SU-DHL-6 (cell line): ENCODE results near the gene ATP13A4.

Experiments
- H2AFZ ChIP-seq: fragments of 200-600 bp; sonication (generic); 2 replicates; pipeline ENCODE4 v1.6.1; 2014; ENCODE audit warnings: low read depth, mild to moderate bottlenecking, moderate library complexity, mixed read lengths, antibody characterized with exemption, low read length; ENCODE audit not compliant: severe bottlenecking
- H3F3A ChIP-seq: fragments of 200-600 bp; shearing (Covaris generic); 2 replicates; pipeline ENCODE4 v1.6.0; 2016; ENCODE audit warnings: antibody characterized with exemption, mild to moderate bottlenecking; ENCODE audit not compliant: insufficient read depth
- H3K27ac ChIP-seq: fragments of 200-600 bp; sonication (generic); 2 replicates; pipeline ENCODE4 v1.5.1; 2016; ENCODE audit warnings: low read depth, mild to moderate bottlenecking, low read length, moderate library complexity, mixed read lengths
- H3K27me3 ChIP-seq: fragments of 200-600 bp; sonication (generic), shearing (Covaris generic); 2 replicates; pipeline ENCODE4 v1.6.0; 2014; ENCODE audit warnings: mild to moderate bottlenecking, low read length
- H3K36me3 ChIP-seq: fragments of 200-600 bp; sonication (generic); 2 replicates; pipeline ENCODE4 v1.6.1; 2014; ENCODE audit warnings: mild to moderate bottlenecking, low read length, mixed read lengths
- H3K4me2 ChIP-seq: fragments of 300-600, 200-600 bp; shearing (Covaris generic), sonication (generic); 2 replicates; pipeline ENCODE4 v1.6.0; 2014; ENCODE audit warnings: low read length, low read depth, mild to moderate bottlenecking; ENCODE audit not compliant: poor library complexity, severe bottlenecking
- H3K4me3 ChIP-seq: fragments of 200-600 bp; sonication (generic); 2 replicates; pipeline ENCODE4 v1.5.1; 2014; ENCODE audit warnings: antibody characterized with exemption, low read length, mild to moderate bottlenecking, mixed read lengths; ENCODE audit not compliant: insufficient read depth, poor library complexity, severe bottlenecking
- H3K79me2 ChIP-seq: fragments of 200-600 bp; sonication (generic); 2 replicates; pipeline ENCODE4 v1.6.1; 2014; ENCODE audit warnings: mild to moderate bottlenecking, low read length, moderate library complexity; ENCODE audit not compliant: insufficient read depth
- H3K9ac ChIP-seq: fragments of 200-600 bp; sonication (generic); 2 replicates; pipeline ENCODE4 v1.7.0; 2014; ENCODE audit warnings: mild to moderate bottlenecking, low read length
- H3K9me2 ChIP-seq: fragments of 200-600 bp; sonication (generic); replicated peaks from 2 replicates; pipeline ENCODE4 v1.6.1; 2014; ENCODE audit warnings: low read length; ENCODE audit not compliant: insufficient read depth
- H3K9me3 ChIP-seq: fragments of 200-600 bp; sonication (generic); 2 replicates; pipeline ENCODE4 v1.6.1; 2014; ENCODE audit warnings: low read length, mixed read lengths; ENCODE audit not compliant: insufficient read depth
- H4K20me1 ChIP-seq: fragments of 200-600 bp; sonication (generic); 2 replicates; pipeline ENCODE4 v1.6.1; 2014; ENCODE audit warnings: low read depth, mild to moderate bottlenecking, antibody characterized with exemption, low read length, moderate library complexity, mixed read lengths
- CTCF ChIP-seq: fragments of 200-600 bp; sonication (generic); IDR thresholded peaks from one replicate; pipeline ENCODE4 v1.5.1; 2017; ENCODE audit warnings: antibody characterized with exemption, mild to moderate bottlenecking, low read length, moderate library complexity; ENCODE audit not compliant: insufficient read depth, poor library complexity, severe bottlenecking
- EZH2phosphoT487 ChIP-seq: fragments of 200-600 bp; sonication (generic), shearing (Covaris generic); conservative IDR thresholded peaks from 2 replicates; pipeline ENCODE4 v1.6.1; 2018; ENCODE audit warnings: mild to moderate bottlenecking, antibody characterized with exemption, low read length, moderate library complexity, mixed read lengths

ATP13A4 gene

GRCh38 chr3:193418576-193419373, 135.9 kb downstream of the ATP13A4 start:
- Histone ChIP-seq H3K9me2 (no peaks in the 10 kb centered on the region), H2AFZ (no peak overlapping the region), H3K4me3 (no peak overlapping the region), H3K27ac (no peak overlapping the region), H3K79me2 (no peaks in the 10 kb centered on the region), H3K4me2 (no peak overlapping the region), H3F3A (no peaks in the 10 kb centered on the region), H3K36me3 (no peaks in the 10 kb centered on the region), H3K9ac (no peak overlapping the region), H4K20me1 (no peaks in the 10 kb centered on the region), H3K9me3 (no peaks in the 10 kb centered on the region), H3K27me3 (no peaks in the 10 kb centered on the region)
- no peak for TF ChIP-seq CTCF
- TF ChIP-seq EZH2phosphoT487, result no peak

DNA sequence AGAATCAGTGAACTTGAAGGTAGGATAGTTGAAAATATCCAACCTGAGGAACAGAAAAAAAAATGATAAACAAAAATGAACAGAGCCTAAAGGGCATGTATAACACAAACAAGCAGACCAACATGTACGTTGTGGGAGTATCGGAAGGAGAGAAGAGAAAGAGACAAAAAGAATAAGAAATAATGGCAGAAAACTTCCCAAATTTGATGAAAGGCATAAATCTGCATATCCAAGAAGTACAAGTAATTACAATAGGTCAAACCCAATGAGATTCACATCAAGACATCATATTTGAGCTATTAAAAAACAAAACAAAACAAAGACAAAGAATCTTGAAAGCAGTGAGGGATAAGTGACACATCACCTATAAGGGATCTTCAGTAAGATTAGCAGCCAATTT, 138.1 kb downstream of the ATP13A4 start:
- TF ChIP-seq EZH2phosphoT487 (no peak), CTCF (no peak)
- no peak overlapping the region for H2AFZ ChIP-seq
- H3K4me3 ChIP-seq, result no peak overlapping the region
- no peak overlapping the region for H3K27ac ChIP-seq
- H3K9ac ChIP-seq, result no peak overlapping the region
- H4K20me1 ChIP-seq, result no peaks in the 10 kb centered on the region
- no peaks in the 10 kb centered on the region for H3K9me3 ChIP-seq
- H3K79me2 ChIP-seq, result no peaks in the 10 kb centered on the region
- no peaks in the 10 kb centered on the region for H3K9me2 ChIP-seq
- no peaks in the 10 kb centered on the region for H3F3A ChIP-seq
- H3K4me2 ChIP-seq, result no peak overlapping the region
- H3K27me3 ChIP-seq, result no peaks in the 10 kb centered on the region
- H3K36me3 ChIP-seq, result no peaks in the 10 kb centered on the region

GRCh38 chr3:193407688-193408087, 147.0 kb downstream of the ATP13A4 start:
- Histone ChIP-seq H4K20me1 (no peaks in the 10 kb centered on the region), H3K27ac (no peak overlapping the region), H3K9me2 (no peaks in the 10 kb centered on the region), H3K9me3 (no peaks in the 10 kb centered on the region), H3K4me2 (no peak overlapping the region), H3F3A (no peaks in the 10 kb centered on the region), H2AFZ (no peak overlapping the region), H3K79me2 (no peaks in the 10 kb centered on the region), H3K4me3 (no peak overlapping the region), H3K36me3 (no peaks in the 10 kb centered on the region), H3K9ac (no peak overlapping the region), H3K27me3 (no peaks in the 10 kb centered on the region)
- no peak for TF ChIP-seq EZH2phosphoT487
- TF ChIP-seq CTCF, result no peak
